Body of pancreas (tissue), 4 donors: ENCODE data around the gene SMIM41. TPM values are rescaled to one million over a fixed set of nuclear protein-coding genes. Genes with fewer than 3 reads are reported as not detected.

ENCODE experiments used
- ATAC-seq: fragments of 150-250 bp; one replicate; pipeline ENCODE4 v1.9.1; 2016
- DNase-seq, 4 donors: peaks; one replicate each; pipeline ENCODE4 v3.0.0-alpha.2; 2019
- H3K27ac ChIP-seq, 4 donors: fragments of 200-600 bp; sonication (generic); 1 replicate in 3 of 4; 2 replicates in 1 of 4; pipeline versions ENCODE4 v1.5.1 to v1.6.1; 2016 to 2019; ENCODE audit warnings: mild to moderate bottlenecking in 1 of 4, mixed read lengths in 1 of 4, moderate library complexity in 1 of 4
- H3K27me3 ChIP-seq, 2 donors: fragments of 200-600 bp; sonication (generic); one replicate each; pipeline ENCODE4 v1.6.0; 2016; ENCODE audit warnings: mild to moderate bottlenecking in 1 of 2
- H3K36me3 ChIP-seq, 2 donors: fragments of 200-600 bp; sonication (generic); replicated peaks in 1 of 2; 2 replicates each; pipeline ENCODE4 v1.5.1; 2016; ENCODE audit warnings: low read depth in 2 of 2; ENCODE audit not compliant: insufficient read depth in 1 of 2
- H3K4me1 ChIP-seq: fragments of 200-600 bp; sonication (generic); one replicate; pipeline ENCODE4 v1.6.0; 2016
- H3K4me3 ChIP-seq, 2 donors: fragments of 200-600 bp; sonication (generic); 1 replicate in 1 of 2; 2 replicates in 1 of 2; pipeline ENCODE4 v1.5.1; 2016 to 2019
- H3K9me3 ChIP-seq, 3 donors: fragments of 200-600 bp; sonication (generic); 1 replicate in 2 of 3; 2 replicates in 1 of 3; pipeline ENCODE4 v1.5.1; 2016
- POLR2A ChIP-seq, 3 donors: fragments of 450-650 bp; IDR thresholded peaks; one replicate each; pipeline ENCODE4 v1.6.1; 2016; ENCODE audit warnings: antibody characterized with exemption in 3 of 3, mild to moderate bottlenecking in 2 of 3
- WGBS, 2 donors: methylation state at CpG; one replicate each; pipeline ENCODE4 v1.1.5; 2017; 5-methylcytosine and 5-hydroxymethylcytosine counted together
- intact Hi-C: fragments of 100-400 bp; cut with DNase I; formaldehyde crosslinking; loops from one replicate; pipeline ENCODE4 v1.15.1; 2023
- total RNA-seq, 2 donors: library from RNA; depleted of rRNA; stranded (reverse); fragments of >200 nt; gene quantifications; one replicate each; pipeline ENCODE4 v1.1.0, GENCODE V29; 2016
- TF ChIP-seq, protein P1 (sequence below), 7 experiments: fragments of 450-650 bp in 4 of 7; fragments of 200-600 bp in 3 of 7; sonication (generic) in 3 of 7; IDR thresholded peaks; one replicate each; pipeline ENCODE4 v1.5.1; 2016 to 2019; ENCODE audit warnings: antibody characterized with exemption in 7 of 7

The SMIM41 gene
- total RNA-seq, 2 donors from 2014 or later = 0.26 to 0.66 TPM

DNA sequence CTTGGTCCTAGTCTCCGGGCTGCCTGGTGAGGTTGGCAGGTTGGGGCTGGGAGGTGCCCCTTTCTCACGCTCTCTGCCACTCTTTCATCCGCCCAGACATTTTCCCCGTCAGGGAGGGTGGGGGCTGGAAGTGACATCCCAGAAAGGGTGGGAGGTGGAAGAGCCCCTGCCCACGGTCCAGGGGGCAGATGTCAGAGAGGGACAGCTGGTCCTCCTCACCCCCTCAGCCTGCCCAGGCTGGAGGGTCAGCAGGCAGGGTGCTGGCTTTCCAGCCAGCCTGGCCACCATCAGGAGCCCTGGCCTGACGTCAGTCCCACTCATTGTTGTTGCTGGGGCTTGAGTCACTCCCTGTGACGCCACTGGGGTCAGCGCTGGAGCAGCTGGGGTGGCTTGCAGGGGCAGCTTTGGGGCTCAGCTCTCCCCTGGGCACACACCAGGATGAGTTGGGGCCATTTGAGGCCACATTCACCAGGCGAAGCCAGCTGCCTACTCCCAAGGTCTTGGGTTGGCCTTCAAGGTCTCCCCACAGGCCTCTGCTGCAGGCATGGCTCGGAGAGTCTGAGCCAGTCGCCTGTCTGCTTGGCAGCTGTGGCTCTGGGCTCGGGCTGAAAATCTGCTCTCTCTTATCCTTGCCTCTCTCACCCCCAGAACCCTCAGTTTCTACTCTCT is 15.4 kb upstream of the SMIM41 start:
- Histone ChIP-seq H3K4me1 (peaks cover 29% of the 10 kb centered on the region), H3K27ac (peak overlapping the region; percentile 45 to 69 (median 58)), H3K27me3 (no peaks in the 10 kb centered on the region), H3K9me3 (no peaks in the 10 kb centered on the region), H3K4me3 (no peak overlapping the region), H3K36me3 (no peaks in the 10 kb centered on the region)
- WGBS, 2 donors = 60 to 63% methylated on average over 8 to 12 of the region's 12 CpGs
- TF ChIP-seq, protein P1, sequence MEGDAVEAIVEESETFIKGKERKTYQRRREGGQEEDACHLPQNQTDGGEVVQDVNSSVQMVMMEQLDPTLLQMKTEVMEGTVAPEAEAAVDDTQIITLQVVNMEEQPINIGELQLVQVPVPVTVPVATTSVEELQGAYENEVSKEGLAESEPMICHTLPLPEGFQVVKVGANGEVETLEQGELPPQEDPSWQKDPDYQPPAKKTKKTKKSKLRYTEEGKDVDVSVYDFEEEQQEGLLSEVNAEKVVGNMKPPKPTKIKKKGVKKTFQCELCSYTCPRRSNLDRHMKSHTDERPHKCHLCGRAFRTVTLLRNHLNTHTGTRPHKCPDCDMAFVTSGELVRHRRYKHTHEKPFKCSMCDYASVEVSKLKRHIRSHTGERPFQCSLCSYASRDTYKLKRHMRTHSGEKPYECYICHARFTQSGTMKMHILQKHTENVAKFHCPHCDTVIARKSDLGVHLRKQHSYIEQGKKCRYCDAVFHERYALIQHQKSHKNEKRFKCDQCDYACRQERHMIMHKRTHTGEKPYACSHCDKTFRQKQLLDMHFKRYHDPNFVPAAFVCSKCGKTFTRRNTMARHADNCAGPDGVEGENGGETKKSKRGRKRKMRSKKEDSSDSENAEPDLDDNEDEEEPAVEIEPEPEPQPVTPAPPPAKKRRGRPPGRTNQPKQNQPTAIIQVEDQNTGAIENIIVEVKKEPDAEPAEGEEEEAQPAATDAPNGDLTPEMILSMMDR (IDR thresholded peaks at IDR 0.05) = no peak
- TF ChIP-seq POLR2A (IDR thresholded peaks at IDR 0.05) = peak in 1 of 3 donors; percentile 24
- intact Hi-C loops = no loop called here
- DNase-seq (peak; percentile 58 to 74 (median 68)), ATAC-seq (peak; percentile 50)

DNA sequence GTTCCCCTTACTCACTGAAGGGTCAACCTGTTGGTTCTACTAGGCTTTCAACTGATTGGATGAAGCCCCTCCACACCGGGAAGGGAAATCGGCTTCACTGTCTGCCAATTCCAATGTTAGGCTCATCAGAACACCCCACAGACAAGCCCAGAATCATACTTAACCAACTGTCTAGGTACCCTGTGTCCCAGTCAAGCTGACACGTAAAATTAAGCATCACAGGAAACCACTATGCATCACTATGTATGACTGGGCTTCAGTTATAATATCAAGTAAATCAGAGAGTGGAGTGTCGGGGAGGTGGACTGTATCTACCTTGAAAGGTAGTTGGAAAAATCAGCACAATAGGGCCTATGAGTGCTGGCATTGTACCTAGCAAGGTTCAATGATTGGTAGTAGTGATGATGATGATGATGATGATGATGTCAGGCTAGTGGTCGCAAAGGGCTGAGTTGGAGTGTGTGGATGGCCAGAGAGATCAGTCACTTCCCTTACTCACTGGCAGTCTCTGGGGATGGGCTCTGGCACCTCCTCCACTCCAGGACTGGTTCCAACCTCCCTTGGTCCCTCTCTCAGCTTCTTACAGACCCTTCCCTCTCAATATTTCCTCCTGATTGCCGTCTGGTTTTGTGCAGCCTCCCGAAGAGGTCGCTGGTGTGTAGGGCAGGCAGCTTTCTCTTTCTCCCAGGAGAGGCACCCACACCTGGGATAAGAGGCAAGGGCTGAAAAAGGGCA is 13.0 kb upstream of the SMIM41 start:
- intact Hi-C loops = no loop called here

DNA sequence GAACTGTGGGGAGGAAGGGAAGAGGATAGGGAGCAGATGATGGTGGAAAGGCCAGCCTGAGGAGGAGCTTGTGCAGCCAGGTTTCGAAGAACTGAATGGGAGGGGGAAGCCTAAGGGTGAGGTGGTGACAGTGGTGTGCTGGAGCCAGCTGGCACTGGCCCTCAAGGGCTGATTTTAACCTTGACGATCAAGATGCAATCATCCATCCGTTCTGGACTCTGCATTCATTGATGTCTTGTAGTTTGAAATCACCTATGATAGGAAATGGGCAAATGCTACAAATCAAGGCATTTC is 12.5 kb upstream of the SMIM41 start:
- intact Hi-C loops = no loop called here
- 23 to 31% methylated on average over 3 of the region's 3 CpGs for WGBS, 2 donors
- no peak for ATAC-seq

More for the DNA sequence above, 13.0 kb upstream of the SMIM41 start:
- Histone ChIP-seq H3K4me3 (no peak overlapping the region), H3K9me3 (no peaks in the 10 kb centered on the region), H3K36me3 (no peaks in the 10 kb centered on the region), H3K27ac (no peak overlapping the region), H3K4me1 (peaks cover 44% of the 10 kb centered on the region), H3K27me3 (no peaks in the 10 kb centered on the region)
- 72 to 76% methylated on average over 8 of the region's 8 CpGs for WGBS, 2 donors
- DNase-seq (no peak), ATAC-seq (no peak)
- TF ChIP-seq, protein P1 (IDR thresholded peaks at IDR 0.05) = no peak
- no peak for TF ChIP-seq POLR2A (IDR thresholded peaks at IDR 0.05)

DNA sequence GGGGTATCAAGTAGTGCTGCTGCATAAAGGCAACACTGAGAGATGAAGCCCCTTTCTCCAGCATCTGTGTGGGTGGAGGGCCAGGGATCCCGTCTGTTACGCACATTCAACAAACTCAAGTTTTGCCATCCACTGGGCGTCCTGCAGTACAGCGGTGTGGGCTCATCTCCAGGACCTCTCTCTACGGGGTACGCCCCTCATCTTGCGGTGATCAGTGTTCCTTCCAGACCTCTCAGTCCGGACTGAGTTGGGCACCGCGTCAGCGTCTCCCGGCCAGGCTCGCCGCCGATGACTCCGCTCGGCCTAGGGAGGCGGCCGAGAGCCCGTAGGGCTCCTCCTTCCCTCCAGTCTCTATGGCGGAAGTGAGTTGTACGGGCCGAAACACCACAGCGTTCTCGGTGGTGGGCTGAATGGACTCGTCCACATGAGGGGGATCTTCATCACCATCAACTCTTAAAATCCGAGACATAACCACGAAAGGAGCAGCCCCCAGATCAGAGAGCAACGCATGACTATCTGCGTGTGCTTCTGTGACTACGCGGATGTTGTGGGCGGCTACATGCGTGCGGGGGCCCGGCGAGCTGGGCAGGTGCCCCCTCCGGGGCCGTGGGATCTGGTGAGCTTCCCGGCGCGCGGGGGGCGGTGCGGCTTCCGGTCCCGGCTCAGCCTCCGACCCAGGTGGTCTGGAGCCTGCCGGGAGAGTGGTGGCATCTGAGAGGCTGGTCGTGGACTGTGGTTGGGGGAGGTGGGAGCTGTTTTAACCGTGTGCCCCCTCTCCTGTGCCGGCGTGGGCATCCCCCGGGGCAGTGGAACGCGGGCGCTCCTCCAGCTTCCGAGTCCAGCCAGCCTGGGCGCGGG is 9.9 kb upstream of the SMIM41 start, which contains the start of gene ATG101:
Gene ATG101 (plus strand): TSS at position 652 of the 858 bp plus-strand sequence. CDS start 3,673 bp downstream, outside the sequence.
- H3K4me3 ChIP-seq = peak within 1 kb of the TSS; percentile 85 to 87
- 1% methylated on average over 60 of the region's 60 CpGs; no CpG with 5 or more reads in 1 of the 2 donors for WGBS, 2 donors
- H3K27ac ChIP-seq = peak within 1 kb of the TSS; percentile 77 to 94 (median 87)
- intact Hi-C loops = no loop called here
- no peaks in the 10 kb centered on the region for H3K9me3 ChIP-seq
- H3K36me3 ChIP-seq = peaks cover 0 to 3% of the 10 kb centered on the region in 2 donors
- TF ChIP-seq, protein P1 (IDR thresholded peaks at IDR 0.05) = peak; percentile 42 to 91 (median 68)
- TF ChIP-seq POLR2A (IDR thresholded peaks at IDR 0.05) = peak; percentile 40 to 86 (median 80)
- peak; percentile 90 to 95 (median 93) for DNase-seq
- H3K27me3 ChIP-seq = no peaks in the 10 kb centered on the region
- peaks cover 36% of the 10 kb centered on the region for H3K4me1 ChIP-seq
- peak; percentile 98 for ATAC-seq

More for the DNA sequence above, 12.5 kb upstream of the SMIM41 start:
- no peaks in the 10 kb centered on the region for H3K27me3 ChIP-seq
- no peak overlapping the region for H3K27ac ChIP-seq
- no peaks in the 10 kb centered on the region for H3K9me3 ChIP-seq
- H3K36me3 ChIP-seq = no peaks in the 10 kb centered on the region
- no peak for DNase-seq
- no peak overlapping the region for H3K4me3 ChIP-seq
- peaks cover 44% of the 10 kb centered on the region for H3K4me1 ChIP-seq
- TF ChIP-seq, protein P1 (IDR thresholded peaks at IDR 0.05) = no peak
- no peak for TF ChIP-seq POLR2A (IDR thresholded peaks at IDR 0.05)
